Type B pancreatic cell (in vitro differentiated cells): Measurements from ENCODE around the gene SELENON. TPM values are rescaled to one million over a fixed set of nuclear protein-coding genes. Genes with fewer than 3 reads are reported as not detected.

Experiments
- DNase-seq: peaks from one replicate; pipeline ENCODE4 v3.0.0; 2021; ENCODE audit warnings: mixed read lengths; ENCODE audit not compliant: unreplicated experiment; ENCODE audit errors: extremely low spot score
- H3K27ac Mint-ChIP-seq: 2 replicates; pipeline ENCODE4 v1.8.0; 2021; ENCODE audit warnings: mild to moderate bottlenecking, mixed read lengths
- H3K27me3 Mint-ChIP-seq: 2 replicates; pipeline ENCODE4 v1.8.0; 2021; ENCODE audit warnings: mixed read lengths
- H3K36me3 Mint-ChIP-seq: 2 replicates; pipeline ENCODE4 v1.8.0; 2021; ENCODE audit warnings: mixed read lengths
- H3K4me1 Mint-ChIP-seq: one replicate; pipeline ENCODE4 v1.8.0; 2021; ENCODE audit warnings: mixed read lengths; ENCODE audit not compliant: unreplicated experiment
- H3K4me3 Mint-ChIP-seq: 2 replicates; pipeline ENCODE4 v1.8.0; 2021; ENCODE audit warnings: mild to moderate bottlenecking, mixed read lengths
- H3K9me3 Mint-ChIP-seq: 2 replicates; pipeline ENCODE4 v1.8.0; 2021; ENCODE audit warnings: mixed read lengths
- total RNA-seq: library from RNA; stranded (reverse); gene quantifications from 2 replicates; pipeline ENCODE4 v1.2.1, GENCODE V29; 2021; ENCODE audit warnings: low replicate concordance
- TF ChIP-seq, protein P1 (sequence below): fragments of 200-600 bp; sonication (generic); conservative IDR thresholded peaks from 2 replicates; pipeline ENCODE4 v1.5.0; 2021; ENCODE audit warnings: antibody characterized with exemption, mild to moderate bottlenecking

Gene SELENON
- total RNA-seq, 1 donor from 2014 or later: 68.7 TPM

DNA sequence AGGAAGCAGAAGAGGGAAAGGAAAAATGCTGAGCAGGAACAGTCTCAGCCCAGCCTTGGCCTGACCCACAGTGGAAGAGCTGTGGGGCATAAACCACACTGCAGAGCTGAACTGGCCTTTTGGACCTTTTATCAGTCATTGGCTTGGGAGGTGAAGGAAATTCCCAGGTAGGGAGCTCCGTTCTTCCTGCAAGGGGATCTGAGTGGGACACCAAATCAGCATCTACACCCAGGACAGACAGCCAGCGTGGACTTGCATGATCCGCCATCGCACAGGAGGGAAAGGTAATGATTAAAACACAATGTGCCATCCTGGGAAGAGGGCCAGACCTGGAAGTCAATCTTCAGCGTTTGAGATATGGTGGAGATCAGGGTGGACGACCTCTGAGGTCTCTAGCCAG lies 18.6 kb downstream of the SELENON start:
- TF ChIP-seq, protein P1, sequence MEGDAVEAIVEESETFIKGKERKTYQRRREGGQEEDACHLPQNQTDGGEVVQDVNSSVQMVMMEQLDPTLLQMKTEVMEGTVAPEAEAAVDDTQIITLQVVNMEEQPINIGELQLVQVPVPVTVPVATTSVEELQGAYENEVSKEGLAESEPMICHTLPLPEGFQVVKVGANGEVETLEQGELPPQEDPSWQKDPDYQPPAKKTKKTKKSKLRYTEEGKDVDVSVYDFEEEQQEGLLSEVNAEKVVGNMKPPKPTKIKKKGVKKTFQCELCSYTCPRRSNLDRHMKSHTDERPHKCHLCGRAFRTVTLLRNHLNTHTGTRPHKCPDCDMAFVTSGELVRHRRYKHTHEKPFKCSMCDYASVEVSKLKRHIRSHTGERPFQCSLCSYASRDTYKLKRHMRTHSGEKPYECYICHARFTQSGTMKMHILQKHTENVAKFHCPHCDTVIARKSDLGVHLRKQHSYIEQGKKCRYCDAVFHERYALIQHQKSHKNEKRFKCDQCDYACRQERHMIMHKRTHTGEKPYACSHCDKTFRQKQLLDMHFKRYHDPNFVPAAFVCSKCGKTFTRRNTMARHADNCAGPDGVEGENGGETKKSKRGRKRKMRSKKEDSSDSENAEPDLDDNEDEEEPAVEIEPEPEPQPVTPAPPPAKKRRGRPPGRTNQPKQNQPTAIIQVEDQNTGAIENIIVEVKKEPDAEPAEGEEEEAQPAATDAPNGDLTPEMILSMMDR: no peak
- DNase-seq: no peak
- peaks cover 8% of the 10 kb centered on the region for H3K36me3 Mint-ChIP-seq
- no peaks in the 10 kb centered on the region for H3K27me3 Mint-ChIP-seq
- H3K27ac Mint-ChIP-seq: peak overlapping the region; percentile 99
- no peaks in the 10 kb centered on the region for H3K9me3 Mint-ChIP-seq
- peak overlapping the region; percentile 100 for H3K4me3 Mint-ChIP-seq
- H3K4me1 Mint-ChIP-seq: peaks cover 36% of the 10 kb centered on the region

DNA sequence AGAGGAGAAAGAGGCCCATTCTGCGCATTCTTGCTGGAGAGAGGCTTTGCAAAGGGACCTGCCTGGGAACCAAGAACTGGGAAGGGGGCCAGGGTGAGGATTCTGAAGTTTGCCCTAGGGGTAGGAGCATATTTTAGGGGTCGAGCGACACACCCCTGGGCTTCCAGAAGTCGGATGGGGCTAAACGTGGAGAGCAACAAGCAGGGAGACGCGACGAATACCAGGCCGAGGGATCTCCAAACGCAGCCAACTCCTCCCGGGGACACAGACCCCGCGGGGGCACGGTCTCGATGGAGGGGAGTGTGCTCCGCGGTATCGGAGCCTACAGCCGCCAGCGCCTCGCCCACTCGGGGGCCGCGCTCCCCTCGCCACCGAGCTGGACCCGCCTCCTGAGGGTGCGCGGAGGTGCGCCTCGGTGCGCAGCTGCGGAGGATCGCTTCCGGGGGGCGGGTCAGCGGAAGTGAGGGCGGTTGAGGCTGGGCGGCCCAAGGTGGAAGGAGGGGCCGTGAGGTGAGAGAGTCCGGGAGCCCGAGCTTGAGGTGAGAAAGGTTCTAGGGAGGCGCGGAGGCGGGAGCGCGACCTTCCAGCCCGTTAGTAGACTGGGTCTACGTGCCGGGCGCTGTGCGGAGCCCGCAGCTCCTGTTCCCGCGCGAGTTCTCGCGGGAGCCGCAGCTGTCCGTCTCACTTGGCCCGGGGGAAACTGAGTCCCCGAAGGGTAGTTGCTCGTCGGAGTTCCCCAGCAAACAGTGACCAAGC lies 19.7 kb downstream of the SELENON start, which contains the start of gene MTFR1L:
MTFR1L (plus strand) TSS at position 464 of the 756 bp plus-strand sequence. CDS start 3,151 bp downstream, outside the sequence.
- DNase-seq: peak; percentile 85
- TF ChIP-seq, protein P1: no peak
- Mint-ChIP-seq H3K4me1 (peaks cover 36% of the 10 kb centered on the region), H3K27me3 (no peaks in the 10 kb centered on the region), H3K27ac (peak within 1 kb of the TSS; percentile 99), H3K9me3 (no peaks in the 10 kb centered on the region), H3K36me3 (peaks cover 8% of the 10 kb centered on the region), H3K4me3 (peak within 1 kb of the TSS; percentile 100)

- no peaks in the 10 kb centered on the region for H3K27me3 Mint-ChIP-seq
- no peak for DNase-seq
- peak overlapping the region; percentile 100 for H3K4me3 Mint-ChIP-seq
- no peaks in the 10 kb centered on the region for H3K9me3 Mint-ChIP-seq
- TF ChIP-seq, protein P1: no peak
- peak overlapping the region; percentile 99 for H3K27ac Mint-ChIP-seq
- H3K36me3 Mint-ChIP-seq: peaks cover 8% of the 10 kb centered on the region
- peaks cover 36% of the 10 kb centered on the region for H3K4me1 Mint-ChIP-seq
Measured at GRCh38 chr1:25820247-25821111, 20.5 kb downstream of the SELENON start.

DNA sequence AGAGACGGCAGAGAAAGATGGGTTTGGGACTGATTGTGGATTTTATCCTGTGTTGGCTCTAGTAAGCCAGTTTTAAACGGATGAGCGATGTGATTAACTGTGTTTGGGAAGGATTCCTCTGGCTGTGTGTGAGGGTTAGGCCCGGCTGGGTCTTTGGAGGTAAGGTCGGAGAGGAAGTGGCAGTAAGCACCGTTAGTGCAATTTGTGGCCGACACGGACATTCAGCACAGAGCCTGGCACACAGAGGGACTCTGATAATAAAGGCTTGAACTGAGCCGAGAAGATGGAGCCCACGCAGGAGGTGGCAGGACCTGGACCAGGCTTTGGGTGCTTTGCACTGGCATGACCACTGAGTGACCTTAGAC lies 21.1 kb downstream of the SELENON start:
- H3K9me3 Mint-ChIP-seq: no peaks in the 10 kb centered on the region
- H3K27me3 Mint-ChIP-seq: no peaks in the 10 kb centered on the region
- H3K4me3 Mint-ChIP-seq: peak overlapping the region; percentile 96
- TF ChIP-seq, protein P1: no peak
- DNase-seq: no peak
- peak overlapping the region; percentile 94 for H3K27ac Mint-ChIP-seq
- peaks cover 36% of the 10 kb centered on the region for H3K4me1 Mint-ChIP-seq
- peaks cover 8% of the 10 kb centered on the region for H3K36me3 Mint-ChIP-seq

GRCh38 chr1:25821630-25822091 lies 21.7 kb downstream of the SELENON start:
- no peak for DNase-seq
- H3K4me1 Mint-ChIP-seq: peaks cover 36% of the 10 kb centered on the region
- H3K9me3 Mint-ChIP-seq: no peaks in the 10 kb centered on the region
- peak overlapping the region; percentile 96 for H3K4me3 Mint-ChIP-seq
- TF ChIP-seq, protein P1: no peak
- H3K27me3 Mint-ChIP-seq: no peaks in the 10 kb centered on the region
- H3K36me3 Mint-ChIP-seq: peaks cover 8% of the 10 kb centered on the region
- peak overlapping the region; percentile 61 for H3K27ac Mint-ChIP-seq
